ENCODE results near the gene RBM19.

The RBM19 gene

GRCh38 chr12:113769305-113769704 is 196.8 kb downstream of the RBM19 start:
- Histone ChIP-seq H3K4me1 (ENCODE audit: insufficient read depth, low read length, severe bottlenecking) (no peaks in the 10 kb centered on the region), H3K4me3 (ENCODE audit: low read depth, low read length, poor library complexity, severe bottlenecking) (no peak overlapping the region), H3K9ac (ENCODE audit: low read length) (no peak overlapping the region), H3K27me3 (ENCODE audit: insufficient read depth, low read length) (no peaks in the 10 kb centered on the region), H3K36me3 (ENCODE audit: insufficient read depth, low read length) (no peaks in the 10 kb centered on the region), H3K9me2 (ENCODE audit: low read depth, low read length) (no peaks in the 10 kb centered on the region), H3F3A (ENCODE audit: insufficient read depth, low read length) (no peaks in the 10 kb centered on the region), H3K79me2 (ENCODE audit: insufficient read depth, low read length) (no peaks in the 10 kb centered on the region), H4K20me1 (ENCODE audit: insufficient read depth, low read length) (no peaks in the 10 kb centered on the region), H3K27ac (ENCODE audit: low read depth, low read length, poor library complexity, severe bottlenecking) (no peak overlapping the region), H3K9me3 (ENCODE audit: low read length) (no peaks in the 10 kb centered on the region), H3K4me2 (ENCODE audit: low read length) (no peak overlapping the region), H2AFZ (ENCODE audit: low read length) (no peak overlapping the region)
- TF ChIP-seq CTCF (IDR thresholded peaks at IDR 0.05; ENCODE audit: low read length) (no peak), EZH2 (IDR thresholded peaks at IDR 0.05; ENCODE audit: borderline replicate concordance, low read length) (no peak)

- no peaks in the 10 kb centered on the region for H3F3A ChIP-seq (ENCODE audit: insufficient read depth, low read length)
- no peak overlapping the region for H3K27ac ChIP-seq (ENCODE audit: low read depth, low read length, poor library complexity, severe bottlenecking)
- no peak for TF ChIP-seq EZH2 (IDR thresholded peaks at IDR 0.05; ENCODE audit: borderline replicate concordance, low read length)
- no peak overlapping the region for H3K4me2 ChIP-seq (ENCODE audit: low read length)
- no peaks in the 10 kb centered on the region for H3K27me3 ChIP-seq (ENCODE audit: insufficient read depth, low read length)
- no peaks in the 10 kb centered on the region for H3K9me2 ChIP-seq (ENCODE audit: low read depth, low read length)
- no peaks in the 10 kb centered on the region for H3K4me1 ChIP-seq (ENCODE audit: insufficient read depth, low read length, severe bottlenecking)
- no peak overlapping the region for H2AFZ ChIP-seq (ENCODE audit: low read length)
- H4K20me1 ChIP-seq (ENCODE audit: insufficient read depth, low read length) = no peaks in the 10 kb centered on the region
- no peaks in the 10 kb centered on the region for H3K36me3 ChIP-seq (ENCODE audit: insufficient read depth, low read length)
- H3K9me3 ChIP-seq (ENCODE audit: low read length) = no peaks in the 10 kb centered on the region
- H3K4me3 ChIP-seq (ENCODE audit: low read depth, low read length, poor library complexity, severe bottlenecking) = no peak overlapping the region
- no peaks in the 10 kb centered on the region for H3K79me2 ChIP-seq (ENCODE audit: insufficient read depth, low read length)
- H3K9ac ChIP-seq (ENCODE audit: low read length) = no peak overlapping the region
Observed at GRCh38 chr12:113768850-113769249, 197.3 kb downstream of the RBM19 start.

GRCh38 chr12:113766879-113767878 is 198.9 kb downstream of the RBM19 start:
- no peak overlapping the region for H3K4me2 ChIP-seq (ENCODE audit: low read length)
- no peaks in the 10 kb centered on the region for H3K4me1 ChIP-seq (ENCODE audit: insufficient read depth, low read length, severe bottlenecking)

More at GRCh38 chr12:113766879-113767878, 198.9 kb downstream of the RBM19 start:
- no peak for TF ChIP-seq CTCF (IDR thresholded peaks at IDR 0.05; ENCODE audit: low read length)
- no peak for TF ChIP-seq EZH2 (IDR thresholded peaks at IDR 0.05; ENCODE audit: borderline replicate concordance, low read length)
- Histone ChIP-seq H3K9me3 (ENCODE audit: low read length) (no peaks in the 10 kb centered on the region), H3K36me3 (ENCODE audit: insufficient read depth, low read length) (no peaks in the 10 kb centered on the region), H3K4me3 (ENCODE audit: low read depth, low read length, poor library complexity, severe bottlenecking) (no peak overlapping the region), H3K9me2 (ENCODE audit: low read depth, low read length) (no peaks in the 10 kb centered on the region), H3K27ac (ENCODE audit: low read depth, low read length, poor library complexity, severe bottlenecking) (no peak overlapping the region), H3K27me3 (ENCODE audit: insufficient read depth, low read length) (no peaks in the 10 kb centered on the region), H4K20me1 (ENCODE audit: insufficient read depth, low read length) (no peaks in the 10 kb centered on the region), H2AFZ (ENCODE audit: low read length) (no peak overlapping the region), H3K9ac (ENCODE audit: low read length) (no peak overlapping the region), H3F3A (ENCODE audit: insufficient read depth, low read length) (no peaks in the 10 kb centered on the region), H3K79me2 (ENCODE audit: insufficient read depth, low read length) (no peaks in the 10 kb centered on the region)
